OCI-LY3 (cell line): ENCODE measurements around the gene SMYD3.
"Not testable (repeated sequence)": the region's sequence is repeated elsewhere in the genome, so short reads cannot be mapped to it uniquely, and the experiment has no call there.

Experiments
- CTCF ChIP-seq: fragments of 200-600, 300-600 bp; sonication (generic); IDR thresholded peaks from 2 replicates; pipeline ENCODE4 v1.5.1; 2014; ENCODE audit warnings: antibody characterized with exemption, low read length, low read depth
- EZH2phosphoT487 ChIP-seq: fragments of 200-600 bp; shearing (Covaris generic); IDR thresholded peaks from 2 replicates; pipeline ENCODE4 v1.6.1; 2018; ENCODE audit warnings: antibody characterized with exemption, mixed run types, low read depth

- not testable (repeated sequence) for TF ChIP-seq CTCF, EZH2phosphoT487
These were observed 688.7 kb downstream of the SMYD3 start for GRCh38 chr1:245818363-245818762.
